IMR-90 (cell line): ENCODE results near the gene SMAD7. TPM values are rescaled to one million over a fixed set of nuclear protein-coding genes. Genes with fewer than 3 reads are reported as not detected.

ENCODE experiments used
- ATAC-seq: fragments of 200-7000 bp; cut with Tn5 transposase; 2 replicates; pipeline ENCODE4 v1.9.1; 2020; ENCODE audit warnings: low read depth, mild to moderate bottlenecking, moderate library complexity
- BruUV-seq: library from RNA; stranded (reverse); fragments of 400-500 nt; replicated peaks from 2 replicates; lab custom pipeline; 2021; lab: Mats Ljungman, UMichigan
- CTCF ChIA-PET: fragments of 300-600 bp; formaldehyde crosslinking; extraction: SDS; loops from one replicate; lab custom pipeline; 2021; ENCODE audit warnings: antibody characterized with exemption; lab: Yijun Ruan, JAX
- POLR2A ChIA-PET: fragments of 300-600 bp; sonication (Branson Sonifier 250); formaldehyde crosslinking; loops from one replicate; lab custom pipeline; 2022; ENCODE audit warnings: antibody characterized with exemption; ENCODE audit not compliant: unreplicated experiment; lab: Charles Lee
- DNase-seq: peaks from one replicate; pipeline ENCODE4 v3.0.0; 2013
- H2AFZ ChIP-seq: replicated peaks from 2 replicates; pipeline ENCODE3; 2013; ENCODE audit warnings: low read length, mild to moderate bottlenecking; ENCODE audit not compliant: poor library complexity
- H2AK5ac ChIP-seq: 2 replicates; pipeline ENCODE4 v1.6.1; 2013; ENCODE audit warnings: low read depth, low read length, inconsistent platforms
- H2AK9ac ChIP-seq: replicated peaks from 2 replicates; pipeline ENCODE3; 2013; ENCODE audit warnings: mild to moderate bottlenecking, low read depth, low read length, moderate library complexity; ENCODE audit not compliant: poor library complexity
- H2BK120ac ChIP-seq: 2 replicates; pipeline ENCODE4 v1.6.1; 2013; ENCODE audit warnings: low read depth, low read length, inconsistent platforms
- H2BK15ac ChIP-seq: 3 replicates; pipeline ENCODE4 v1.6.1; 2013; ENCODE audit warnings: low read depth, low read length, inconsistent platforms
- H2BK20ac ChIP-seq: 2 replicates; pipeline ENCODE4 v1.6.1; 2013; ENCODE audit warnings: low read depth, mild to moderate bottlenecking, inconsistent platforms, low read length, moderate library complexity
- H2BK5ac ChIP-seq: 2 replicates; pipeline ENCODE4 v1.6.1; 2013; ENCODE audit warnings: mild to moderate bottlenecking, low read depth, low read length, inconsistent platforms; ENCODE audit not compliant: poor library complexity, severe bottlenecking
- H3K14ac ChIP-seq: replicated peaks from 2 replicates; pipeline ENCODE4 v1.6.1; 2013; ENCODE audit warnings: low read depth, low read length, inconsistent platforms
- H3K18ac ChIP-seq: 2 replicates; pipeline ENCODE4 v1.6.1; 2013; ENCODE audit warnings: low read depth, low read length, control low read depth
- H3K23ac ChIP-seq: 2 replicates; pipeline ENCODE4 v1.6.1; 2013; ENCODE audit warnings: low read depth, low read length, inconsistent platforms
- H3K27ac ChIP-seq: 2 replicates; pipeline ENCODE4 v1.5.1; 2013; ENCODE audit warnings: mild to moderate bottlenecking, control low read depth, low read length; ENCODE audit not compliant: insufficient read depth
- H3K27me3 ChIP-seq: 2 replicates; pipeline ENCODE4 v1.6.1; 2013; ENCODE audit warnings: low read length; ENCODE audit not compliant: control insufficient read depth, insufficient read depth
- H3K36me3 ChIP-seq: 2 replicates; pipeline ENCODE4 v1.6.1; 2013; ENCODE audit warnings: low read length, mixed read lengths; ENCODE audit not compliant: control insufficient read depth, insufficient read depth
- H3K4ac ChIP-seq: 2 replicates; pipeline ENCODE4 v1.6.1; 2013; ENCODE audit warnings: low read depth, low read length, inconsistent platforms
- H3K4me1 ChIP-seq: 2 replicates; pipeline ENCODE4 v1.6.1; 2013; ENCODE audit warnings: low read length, mixed read lengths; ENCODE audit not compliant: control insufficient read depth, insufficient read depth
- H3K4me2 ChIP-seq: 2 replicates; pipeline ENCODE4 v1.6.1; 2013; ENCODE audit warnings: low read depth, mild to moderate bottlenecking, control low read depth, low read length, moderate library complexity
- H3K4me3 ChIP-seq: 2 replicates; pipeline ENCODE4 v1.5.1; 2013; ENCODE audit warnings: low read depth, mild to moderate bottlenecking, control low read depth, low read length, moderate library complexity; ENCODE audit not compliant: insufficient read depth
- H3K56ac ChIP-seq: 2 replicates; pipeline ENCODE4 v1.6.1; 2013; ENCODE audit warnings: low read length, inconsistent platforms; ENCODE audit not compliant: insufficient read depth; ENCODE audit errors: extremely low read depth
- H3K79me1 ChIP-seq, 2 experiments: 2 replicates each; pipeline ENCODE4 v1.6.1; 2013; ENCODE audit warnings: low read length in 2 of 2, inconsistent platforms in 1 of 2, low read depth in 1 of 2
- H3K9ac ChIP-seq: 2 replicates; pipeline ENCODE4 v1.6.1; 2013; ENCODE audit warnings: low read depth, low read length, control low read depth
- H3K9me1 ChIP-seq: 2 replicates; pipeline ENCODE4 v1.6.1; 2013; ENCODE audit warnings: low read length, inconsistent platforms; ENCODE audit not compliant: insufficient read depth
- H3K9me3 ChIP-seq: 2 replicates; pipeline ENCODE4 v1.6.1; 2013; ENCODE audit warnings: low read length; ENCODE audit not compliant: control insufficient read depth, insufficient read depth
- H4K20me1 ChIP-seq: 2 replicates; pipeline ENCODE4 v1.6.1; 2013; ENCODE audit warnings: low read length, inconsistent platforms; ENCODE audit not compliant: insufficient read depth
- H4K5ac ChIP-seq: 2 replicates; pipeline ENCODE4 v1.6.1; 2013; ENCODE audit warnings: mild to moderate bottlenecking, low read depth, low read length, control low read depth
- H4K8ac ChIP-seq, 2 experiments: 2 replicates each; pipeline ENCODE4 v1.6.1; 2013; ENCODE audit warnings: low read depth in 2 of 2, low read length in 2 of 2, control low read depth in 1 of 2, inconsistent platforms in 1 of 2
- H4K91ac ChIP-seq: 2 replicates; pipeline ENCODE4 v1.6.1; 2013; ENCODE audit warnings: low read depth, low read length, inconsistent platforms; ENCODE audit not compliant: insufficient read depth
- BHLHE40 ChIP-seq: fragments of 150-350 bp; IDR thresholded peaks from 2 replicates; pipeline ENCODE4 v1.6.1; 2016; ENCODE audit warnings: mild to moderate bottlenecking, low read depth, low read length
- CEBPB ChIP-seq: IDR thresholded peaks from 2 replicates; pipeline ENCODE4 v1.6.1; 2012; ENCODE audit warnings: low read depth, low read length, improper control_type of control experiment
- CHD1 ChIP-seq: IDR thresholded peaks from 2 replicates; pipeline ENCODE4 v1.6.1; 2012; ENCODE audit warnings: low read depth, low read length, improper control_type of control experiment
- FOS ChIP-seq: fragments of 150-350 bp; IDR thresholded peaks from 2 replicates; pipeline ENCODE4 v1.6.1; 2016; ENCODE audit warnings: low read depth, low read length
- MAFK ChIP-seq: IDR thresholded peaks from 2 replicates; pipeline ENCODE4 v1.6.1; 2012; ENCODE audit warnings: low read depth, low read length, improper control_type of control experiment
- MXI1 ChIP-seq: IDR thresholded peaks from 2 replicates; pipeline ENCODE4 v1.6.1; 2012; ENCODE audit warnings: low read depth, mild to moderate bottlenecking, low read length, moderate library complexity, borderline replicate concordance
- WGBS, 2 experiments: methylation state at CpG; one replicate each; pipeline versions ENCODE4 v1.1.5 to v1.1.7; 2013; ENCODE audit warnings: missing lambda C conversion rate in 2 of 2; ENCODE audit not compliant: insufficient read length in 1 of 2; ENCODE audit errors: extremely low coverage in 2 of 2; 5-methylcytosine and 5-hydroxymethylcytosine counted together
- dilution Hi-C: fragments of 300-500 bp; cut with HindIII; formaldehyde crosslinking; loops from one replicate; pipeline ENCODE4 v1.14.3; 2018; ENCODE audit warnings: low sequenced_read_pairs; ENCODE audit not compliant: unreplicated experiment
- in situ Hi-C: fragments of 300-500 bp; cut with MboI; formaldehyde crosslinking; loops from 3 replicates; pipeline ENCODE4 v1.14.3; 2019; ENCODE audit warnings: low sequenced_read_pairs, inconsistent platforms, mixed read lengths
- intact Hi-C: fragments of 100-400 bp; cut with micrococcal nuclease; formaldehyde crosslinking; loops from 2 replicates; pipeline ENCODE4 v1.10.0; 2022
- polyA plus RNA-seq, 3 experiments: library from polyadenylated mRNA; depleted of rRNA; stranded (reverse); fragments of >200 nt; gene quantifications; 2 replicates each; pipeline ENCODE4 v1.2.3, GENCODE V29; 2012; ENCODE audit warnings: low replicate concordance in 1 of 3
- total RNA-seq: library from RNA; depleted of rRNA; stranded (reverse); fragments of >200 nt; gene quantifications from 2 replicates; pipeline ENCODE4 v1.2.3, GENCODE V29; 2012

SMAD7 gene
- total and polyA plus RNA-seq, 2 of the 4 experiments (the other 2 are of a cell fraction), result 15.8 to 17.6 TPM

- TF ChIP-seq BHLHE40 (peak; percentile 91), MAFK (peak; percentile 48)
These were observed 46.2 kb upstream of the SMAD7 start (continued) for GRCh38 chr18:48996901-48997463.

- H3K23ac ChIP-seq, result no peak overlapping the region
- H3K4ac ChIP-seq, result peak overlapping the region; percentile 26; the same call in 1 of the 2 replicates
- H2BK5ac ChIP-seq, result no peak overlapping the region
- H2BK20ac ChIP-seq, result no peak overlapping the region
- H3K79me1 ChIP-seq, result peaks cover 0 to 23% of the 10 kb centered on the region in 2 experiments; a peak in 2 of 4 replicates
- no TSS peak for BruUV-seq
- H4K5ac ChIP-seq, result no peak overlapping the region
- H3K9me3 ChIP-seq, result no peaks in the 10 kb centered on the region
- in situ Hi-C loops (no loop called here), intact Hi-C loops (no loop called here), dilution Hi-C loops (no loop called here)
- TF ChIP-seq CHD1, result no peak
- TF ChIP-seq MXI1, result no peak
- no peak for TF ChIP-seq FOS
- no peak for TF ChIP-seq CEBPB
- peaks cover 44% of the 10 kb centered on the region for H3K4me1 ChIP-seq
- no peaks in the 10 kb centered on the region for H3K27me3 ChIP-seq
- H2AFZ ChIP-seq, result no peak overlapping the region
- H3K14ac ChIP-seq, result 0 out of 2 replicates have a peak overlapping the region, but pooled peaks have one; percentile 2
- no peak overlapping the region for H2AK9ac ChIP-seq
- H3K36me3 ChIP-seq, result no peaks in the 10 kb centered on the region
- 0 out of 2 replicates have a peak overlapping the region, but pooled peaks have one; percentile 23 for H4K91ac ChIP-seq
- H3K9ac ChIP-seq, result no peak overlapping the region
- ATAC-seq (no peak), DNase-seq (no peak)
- H4K8ac ChIP-seq, result no peak overlapping the region
- POLR2A ChIA-PET, result no interaction called here
- H3K4me2 ChIP-seq, result no peak overlapping the region
- H4K20me1 ChIP-seq, result peaks cover 6% of the 10 kb centered on the region; the same call in 1 of the 2 replicates
- H3K18ac ChIP-seq, result no peak overlapping the region
- WGBS, 2 experiments, result 100% methylated on average over 1 of the region's 4 CpGs; no CpG with 5 or more reads in 1 of the 2 experiments
- peaks cover 48% of the 10 kb centered on the region for H3K9me1 ChIP-seq
- H3K56ac ChIP-seq, result no peak overlapping the region
- peak overlapping the region; percentile 90 for H2AK5ac ChIP-seq
- CTCF ChIA-PET, result no interaction called here
- no peak overlapping the region for H3K4me3 ChIP-seq
- peak overlapping the region; percentile 40; the same call in 2 of the 3 replicates for H2BK15ac ChIP-seq
- peak overlapping the region; percentile 41 for H2BK120ac ChIP-seq
- H3K27ac ChIP-seq, result no peak overlapping the region
These were observed 45.3 kb upstream of the SMAD7 start for GRCh38 chr18:48996041-48996440.
